ENCODE data around the gene POU6F2.

Gene POU6F2

DNA sequence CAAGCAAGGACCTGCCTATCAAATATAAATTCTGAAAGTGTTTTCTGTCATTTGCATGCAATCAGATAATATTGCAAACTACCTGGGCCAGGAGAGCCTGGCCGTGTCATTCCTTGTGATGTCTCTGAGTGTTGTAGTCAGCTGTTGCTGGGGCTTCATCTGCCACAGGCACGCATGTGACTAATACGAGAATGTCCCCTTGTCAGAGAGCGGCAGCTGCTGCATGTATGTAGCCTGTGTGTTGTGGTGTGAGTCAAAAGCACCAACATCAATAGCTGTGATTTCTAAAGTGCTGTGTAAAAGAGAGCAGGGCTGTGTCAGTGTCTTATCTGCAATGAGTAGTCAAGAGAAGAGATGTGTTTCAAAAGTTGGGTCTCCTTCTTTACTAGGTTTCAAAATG lies 155.4 kb downstream of the POU6F2 start:
- Histone ChIP-seq H3K4me1 (ENCODE audit: control insufficient read depth, insufficient read depth, low read length) (no peaks in the 10 kb centered on the region), H3K36me3 (ENCODE audit: control insufficient read depth in 2 of 2, insufficient read depth in 1 of 2, low read length in 2 of 2) (no peaks in the 10 kb centered on the region), H3K9me3 (ENCODE audit: control insufficient read depth, insufficient read depth, low read depth, low read length) (no peaks in the 10 kb centered on the region), H3K4me3 (ENCODE audit: low read depth, low read length) (no peak overlapping the region), H3K27ac (ENCODE audit: extremely low read depth, low read depth, low read length) (no peak overlapping the region)
- CTCF ChIA-PET: no interaction called here
- POLR2A ChIA-PET: no interaction called here
- no peak for TF ChIP-seq ZFP69B (tag by site-specific recombination; IDR thresholded peaks at IDR 0.05)
- TF ChIP-seq, protein P1, sequence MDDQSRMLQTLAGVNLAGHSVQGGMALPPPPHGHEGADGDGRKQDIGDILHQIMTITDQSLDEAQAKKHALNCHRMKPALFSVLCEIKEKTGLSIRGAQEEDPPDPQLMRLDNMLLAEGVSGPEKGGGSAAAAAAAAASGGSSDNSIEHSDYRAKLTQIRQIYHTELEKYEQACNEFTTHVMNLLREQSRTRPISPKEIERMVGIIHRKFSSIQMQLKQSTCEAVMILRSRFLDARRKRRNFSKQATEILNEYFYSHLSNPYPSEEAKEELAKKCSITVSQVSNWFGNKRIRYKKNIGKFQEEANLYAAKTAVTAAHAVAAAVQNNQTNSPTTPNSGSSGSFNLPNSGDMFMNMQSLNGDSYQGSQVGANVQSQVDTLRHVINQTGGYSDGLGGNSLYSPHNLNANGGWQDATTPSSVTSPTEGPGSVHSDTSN (CRISPR knock-in tag; IDR thresholded peaks at IDR 0.05): no peak
- TF ChIP-seq ZNF416 (tag by site-specific recombination; IDR thresholded peaks at IDR 0.05): no peak
- TF ChIP-seq KLF7 (tag by site-specific recombination; IDR thresholded peaks at IDR 0.05; ENCODE audit: borderline replicate concordance): no peak
- no peak for TF ChIP-seq ZBTB10 (tag by site-specific recombination; IDR thresholded peaks at IDR 0.05)
- TF ChIP-seq ZNF776 (tag by site-specific recombination; IDR thresholded peaks at IDR 0.05; ENCODE audit: borderline replicate concordance): no peak
- TF ChIP-seq SCRT2 (tag by site-specific recombination; IDR thresholded peaks at IDR 0.05): no peak
- no peak for TF ChIP-seq ZNF239 (tag by site-specific recombination; IDR thresholded peaks at IDR 0.05)
- TF ChIP-seq GLI2 (tag by site-specific recombination; IDR thresholded peaks at IDR 0.05; ENCODE audit: borderline replicate concordance, low read depth): no peak
- no peak for TF ChIP-seq RBAK (tag by site-specific recombination; IDR thresholded peaks at IDR 0.05)
- no peak for TF ChIP-seq SETDB1 (IDR thresholded peaks at IDR 0.05; ENCODE audit: insufficient read length, low read length)
- TF ChIP-seq ZNF560 (tag by site-specific recombination; IDR thresholded peaks at IDR 0.05; ENCODE audit: borderline replicate concordance): no peak
- TF ChIP-seq ZNF280C (tag by site-specific recombination; IDR thresholded peaks at IDR 0.05): no peak
- TF ChIP-seq, protein P2, sequence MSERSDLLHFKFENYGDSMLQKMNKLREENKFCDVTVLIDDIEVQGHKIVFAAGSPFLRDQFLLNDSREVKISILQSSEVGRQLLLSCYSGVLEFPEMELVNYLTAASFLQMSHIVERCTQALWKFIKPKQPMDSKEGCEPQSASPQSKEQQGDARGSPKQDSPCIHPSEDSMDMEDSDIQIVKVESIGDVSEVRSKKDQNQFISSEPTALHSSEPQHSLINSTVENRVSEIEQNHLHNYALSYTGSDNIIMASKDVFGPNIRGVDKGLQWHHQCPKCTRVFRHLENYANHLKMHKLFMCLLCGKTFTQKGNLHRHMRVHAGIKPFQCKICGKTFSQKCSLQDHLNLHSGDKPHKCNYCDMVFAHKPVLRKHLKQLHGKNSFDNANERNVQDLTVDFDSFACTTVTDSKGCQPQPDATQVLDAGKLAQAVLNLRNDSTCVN (tag by site-specific recombination; optimal IDR thresholded peaks at IDR 0.05): no peak

DNA sequence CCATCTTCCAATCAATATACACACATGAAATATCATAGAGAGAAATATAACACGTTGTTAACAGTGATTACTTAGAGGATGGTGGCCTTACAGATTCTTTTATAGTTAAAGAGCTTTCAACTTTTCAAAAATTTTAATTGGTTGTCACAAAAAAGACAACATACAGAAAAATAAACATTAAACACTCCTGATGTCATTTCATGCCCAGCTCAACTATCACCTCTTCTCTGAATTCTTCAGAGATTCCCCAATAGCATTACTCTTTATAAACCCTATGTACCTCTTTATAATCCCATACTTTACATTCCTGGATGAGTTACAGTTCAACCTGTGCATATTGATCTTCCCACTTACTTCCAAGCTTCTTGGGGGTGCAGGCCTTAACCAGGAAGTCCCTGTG lies 159.8 kb downstream of the POU6F2 start:
- ChIA-PET POLR2A (no interaction called here), CTCF (interaction anchor here (0.8 kb wide), 1 partner anchor 328 kb away, joined by 4 read pairs; no protein-coding TSS in a partner anchor)
- no peaks in the 10 kb centered on the region for H3K9me3 ChIP-seq (ENCODE audit: control insufficient read depth, insufficient read depth, low read depth, low read length)
- no peaks in the 10 kb centered on the region for H3K36me3 ChIP-seq (ENCODE audit: control insufficient read depth in 2 of 2, insufficient read depth in 1 of 2, low read length in 2 of 2)
- H3K27ac ChIP-seq (ENCODE audit: extremely low read depth, low read depth, low read length): no peak overlapping the region
- no peak overlapping the region for H3K4me3 ChIP-seq (ENCODE audit: low read depth, low read length)
- no peaks in the 10 kb centered on the region for H3K4me1 ChIP-seq (ENCODE audit: control insufficient read depth, insufficient read depth, low read length)
- TF ChIP-seq ZNF530 (tag by site-specific recombination; IDR thresholded peaks at IDR 0.05; ENCODE audit: low read depth) (no peak), ZSCAN23 (tag by site-specific recombination; IDR thresholded peaks at IDR 0.05) (no peak), GLI4 (tag by site-specific recombination; IDR thresholded peaks at IDR 0.05) (no peak), ZNF37A (tag by site-specific recombination; IDR thresholded peaks at IDR 0.05) (no peak), SP7 (tag by site-specific recombination; IDR thresholded peaks at IDR 0.05) (no peak), GFI1B (tag by site-specific recombination; IDR thresholded peaks at IDR 0.05) (no peak), ZNF239 (tag by site-specific recombination; IDR thresholded peaks at IDR 0.05) (no peak)
- TF ChIP-seq, protein P3, sequence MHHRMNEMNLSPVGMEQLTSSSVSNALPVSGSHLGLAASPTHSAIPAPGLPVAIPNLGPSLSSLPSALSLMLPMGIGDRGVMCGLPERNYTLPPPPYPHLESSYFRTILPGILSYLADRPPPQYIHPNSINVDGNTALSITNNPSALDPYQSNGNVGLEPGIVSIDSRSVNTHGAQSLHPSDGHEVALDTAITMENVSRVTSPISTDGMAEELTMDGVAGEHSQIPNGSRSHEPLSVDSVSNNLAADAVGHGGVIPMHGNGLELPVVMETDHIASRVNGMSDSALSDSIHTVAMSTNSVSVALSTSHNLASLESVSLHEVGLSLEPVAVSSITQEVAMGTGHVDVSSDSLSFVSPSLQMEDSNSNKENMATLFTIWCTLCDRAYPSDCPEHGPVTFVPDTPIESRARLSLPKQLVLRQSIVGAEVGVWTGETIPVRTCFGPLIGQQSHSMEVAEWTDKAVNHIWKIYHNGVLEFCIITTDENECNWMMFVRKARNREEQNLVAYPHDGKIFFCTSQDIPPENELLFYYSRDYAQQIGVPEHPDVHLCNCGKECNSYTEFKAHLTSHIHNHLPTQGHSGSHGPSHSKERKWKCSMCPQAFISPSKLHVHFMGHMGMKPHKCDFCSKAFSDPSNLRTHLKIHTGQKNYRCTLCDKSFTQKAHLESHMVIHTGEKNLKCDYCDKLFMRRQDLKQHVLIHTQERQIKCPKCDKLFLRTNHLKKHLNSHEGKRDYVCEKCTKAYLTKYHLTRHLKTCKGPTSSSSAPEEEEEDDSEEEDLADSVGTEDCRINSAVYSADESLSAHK (tag by site-specific recombination; IDR thresholded peaks at IDR 0.05): no peak
- TF ChIP-seq, protein P4, sequence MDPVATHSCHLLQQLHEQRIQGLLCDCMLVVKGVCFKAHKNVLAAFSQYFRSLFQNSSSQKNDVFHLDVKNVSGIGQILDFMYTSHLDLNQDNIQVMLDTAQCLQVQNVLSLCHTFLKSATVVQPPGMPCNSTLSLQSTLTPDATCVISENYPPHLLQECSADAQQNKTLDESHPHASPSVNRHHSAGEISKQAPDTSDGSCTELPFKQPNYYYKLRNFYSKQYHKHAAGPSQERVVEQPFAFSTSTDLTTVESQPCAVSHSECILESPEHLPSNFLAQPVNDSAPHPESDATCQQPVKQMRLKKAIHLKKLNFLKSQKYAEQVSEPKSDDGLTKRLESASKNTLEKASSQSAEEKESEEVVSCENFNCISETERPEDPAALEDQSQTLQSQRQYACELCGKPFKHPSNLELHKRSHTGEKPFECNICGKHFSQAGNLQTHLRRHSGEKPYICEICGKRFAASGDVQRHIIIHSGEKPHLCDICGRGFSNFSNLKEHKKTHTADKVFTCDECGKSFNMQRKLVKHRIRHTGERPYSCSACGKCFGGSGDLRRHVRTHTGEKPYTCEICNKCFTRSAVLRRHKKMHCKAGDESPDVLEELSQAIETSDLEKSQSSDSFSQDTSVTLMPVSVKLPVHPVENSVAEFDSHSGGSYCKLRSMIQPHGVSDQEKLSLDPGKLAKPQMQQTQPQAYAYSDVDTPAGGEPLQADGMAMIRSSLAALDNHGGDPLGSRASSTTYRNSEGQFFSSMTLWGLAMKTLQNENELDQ (tag by site-specific recombination; IDR thresholded peaks at IDR 0.05; ENCODE audit: low read depth): no peak

All from HEK293 (cell line).